ENCODE results near the gene NUDT17.

Gene NUDT17

GRCh38 chr1:145855426-145855948 is 10.1 kb downstream of the NUDT17 start:
- no peaks in the 10 kb centered on the region for H3K9me3 ChIP-seq (ENCODE audit: control insufficient read depth, insufficient read depth, low read depth, low read length)
- no peak overlapping the region for H3K4me3 ChIP-seq (ENCODE audit: low read depth, low read length)
- H3K36me3 ChIP-seq (ENCODE audit: control insufficient read depth in 2 of 2, insufficient read depth in 1 of 2, low read length in 2 of 2): peaks cover 29 to 63% of the 10 kb centered on the region in 2 experiments
- no peak for TF ChIP-seq ZBTB21 (tag by site-specific recombination; IDR thresholded peaks at IDR 0.05)
- no peak for TF ChIP-seq SP7 (tag by site-specific recombination; IDR thresholded peaks at IDR 0.05)
- no peak for TF ChIP-seq ZNF24 (tag by site-specific recombination; IDR thresholded peaks at IDR 0.05)
- TF ChIP-seq ZNF138 (tag by site-specific recombination; IDR thresholded peaks at IDR 0.05; ENCODE audit: borderline replicate concordance): no peak
- no peak for TF ChIP-seq YY1 (tag by site-specific recombination; IDR thresholded peaks at IDR 0.05)
- no peak for TF ChIP-seq PBX3 (CRISPR knock-in tag; IDR thresholded peaks at IDR 0.05)
- TF ChIP-seq ZNF626 (tag by site-specific recombination; IDR thresholded peaks at IDR 0.05): no peak
- TF ChIP-seq ZSCAN23 (tag by site-specific recombination; IDR thresholded peaks at IDR 0.05): no peak
- no peak for TF ChIP-seq ZNF214 (tag by site-specific recombination; IDR thresholded peaks at IDR 0.05; ENCODE audit: borderline replicate concordance)
- TF ChIP-seq ZNF354C (tag by site-specific recombination; IDR thresholded peaks at IDR 0.05; ENCODE audit: borderline replicate concordance, low read depth): no peak
- no peak for TF ChIP-seq ZNF747 (tag by site-specific recombination; IDR thresholded peaks at IDR 0.05)
- CTCF ChIA-PET: interaction anchor here (9.6 kb wide), 1 partner anchor 9 kb away, joined by 190 read pairs; the partner anchor contains the start of gene NUDT17
- POLR2A ChIA-PET: interaction anchor here (4.6 kb wide), 1 partner anchor 9 kb away, joined by 127 read pairs; the partner anchor contains the start of gene NUDT17
- H3K4me1 ChIP-seq (ENCODE audit: control insufficient read depth, insufficient read depth, low read length): no peaks in the 10 kb centered on the region
- H3K27ac ChIP-seq (ENCODE audit: extremely low read depth, low read depth, low read length): no peak overlapping the region

GRCh38 chr1:145857170-145857569 is 11.7 kb downstream of the NUDT17 start:
- Histone ChIP-seq H3K9me3 (ENCODE audit: control insufficient read depth, insufficient read depth, low read depth, low read length) (no peaks in the 10 kb centered on the region), H3K4me3 (ENCODE audit: low read depth, low read length) (no peak overlapping the region), H3K27ac (ENCODE audit: extremely low read depth, low read depth, low read length) (no peak overlapping the region), H3K4me1 (ENCODE audit: control insufficient read depth, insufficient read depth, low read length) (no peaks in the 10 kb centered on the region), H3K36me3 (ENCODE audit: control insufficient read depth in 2 of 2, insufficient read depth in 1 of 2, low read length in 2 of 2) (peaks cover 14 to 49% of the 10 kb centered on the region in 2 experiments)
- ChIA-PET CTCF (interaction anchor here (1.0 to 9.6 kb wide), 3 partner anchors 11 to 53 kb away, joined by 4 to 190 read pairs (median 25); partner anchors contain the start of genes ITGA10 and NUDT17), POLR2A (interaction anchor here (2.9 to 4.6 kb wide), 2 partner anchors 10 to 33 kb away, joined by 23 to 127 read pairs; partner anchors contain the start of genes NUDT17, POLR3C and RNF115)
- TF ChIP-seq ZSCAN30 (tag by site-specific recombination; IDR thresholded peaks at IDR 0.05): no peak
- no peak for TF ChIP-seq ZNF580 (tag by site-specific recombination; IDR thresholded peaks at IDR 0.05)
- TF ChIP-seq ZFP41 (tag by site-specific recombination; IDR thresholded peaks at IDR 0.05; ENCODE audit: borderline replicate concordance): no peak
- no peak for TF ChIP-seq ZNF174 (tag by site-specific recombination; IDR thresholded peaks at IDR 0.05)
- no peak for TF ChIP-seq INSM2 (tag by site-specific recombination; IDR thresholded peaks at IDR 0.05)
- no peak for TF ChIP-seq ZNF626 (tag by site-specific recombination; IDR thresholded peaks at IDR 0.05)
- no peak for TF ChIP-seq ZNF473 (tag by site-specific recombination; IDR thresholded peaks at IDR 0.05)
- no peak for TF ChIP-seq ZNF239 (tag by site-specific recombination; IDR thresholded peaks at IDR 0.05)
- no peak for TF ChIP-seq ZNF600 (tag by site-specific recombination; IDR thresholded peaks at IDR 0.05)
- TF ChIP-seq ZBTB49 (tag by site-specific recombination; IDR thresholded peaks at IDR 0.05; ENCODE audit: low read depth): no peak
